ENCODE results near the gene CEACAM8.
"Not testable (repeated sequence)": the region's sequence is repeated elsewhere in the genome, so short reads cannot be mapped to it uniquely, and the experiment has no call there.

Gene CEACAM8

GRCh38 chr19:42542791-42543190, 51.9 kb downstream of the CEACAM8 start:
- DNase-seq: no peak

DNA sequence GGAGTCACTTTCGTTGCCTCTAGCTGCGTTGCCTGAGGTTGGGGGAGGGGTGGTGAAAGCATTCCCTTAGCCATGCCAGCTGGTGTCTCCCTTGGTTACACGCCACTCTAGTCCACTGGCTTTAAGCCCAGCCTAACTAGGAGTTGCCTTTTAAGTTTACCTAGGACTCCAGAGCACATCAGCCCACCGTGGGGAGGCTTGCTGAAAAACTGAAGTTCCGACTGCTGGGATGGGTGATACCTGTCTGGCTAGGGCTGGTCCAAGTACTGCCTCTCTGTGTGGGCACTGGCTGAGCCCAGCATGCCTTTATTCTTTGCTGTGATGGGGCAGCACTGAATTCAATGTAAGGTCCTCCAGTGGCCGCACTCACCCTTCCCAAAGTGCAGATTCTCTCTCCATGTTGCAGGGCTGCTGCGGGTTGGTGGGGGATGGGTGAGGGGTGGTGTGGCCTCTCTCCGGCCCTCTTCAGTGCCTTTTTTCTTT, 54.6 kb downstream of the CEACAM8 start:
- DNase-seq: no peak

DNA sequence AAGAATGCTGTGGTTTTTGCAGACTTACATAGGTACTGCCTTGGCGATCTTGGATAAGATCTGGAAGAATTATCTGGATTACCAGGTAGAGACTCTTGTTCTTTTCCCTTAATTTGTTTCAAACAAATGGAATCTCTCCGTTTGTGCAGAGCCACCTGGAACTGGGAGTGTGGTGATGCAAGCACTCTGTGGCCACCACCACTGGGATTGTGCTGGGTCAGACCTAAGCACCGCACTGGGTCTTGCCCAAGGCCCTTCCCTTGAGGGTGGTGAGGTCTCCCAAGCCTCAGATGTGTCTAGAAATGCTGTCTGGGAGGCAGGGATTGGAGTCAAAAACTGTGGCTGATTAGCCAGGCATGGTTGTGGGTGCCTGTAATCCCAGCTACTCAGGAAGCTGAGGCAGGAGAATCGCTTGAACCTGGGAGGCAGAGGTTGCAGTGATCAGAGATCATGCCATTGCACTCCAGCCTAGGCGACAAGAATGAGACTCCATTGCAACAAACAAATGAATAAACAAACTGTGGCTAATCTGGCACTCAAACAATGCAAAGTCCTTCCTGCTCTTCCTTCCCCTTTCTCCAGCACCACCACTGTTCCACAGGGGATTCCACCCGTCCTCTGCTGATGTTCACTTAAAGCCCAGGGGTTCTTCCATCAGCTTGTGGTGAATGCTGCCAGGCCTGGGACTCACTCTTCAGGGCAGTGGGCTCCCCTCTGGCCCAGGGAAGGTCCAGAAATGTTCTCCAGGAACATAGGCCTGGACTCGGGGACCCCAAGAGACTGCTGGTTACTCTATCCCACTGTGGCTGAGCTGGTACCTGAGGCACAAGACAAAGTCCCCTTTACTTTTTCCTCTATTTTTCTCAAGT, 55.6 kb downstream of the CEACAM8 start:
- DNase-seq: no peak

DNA sequence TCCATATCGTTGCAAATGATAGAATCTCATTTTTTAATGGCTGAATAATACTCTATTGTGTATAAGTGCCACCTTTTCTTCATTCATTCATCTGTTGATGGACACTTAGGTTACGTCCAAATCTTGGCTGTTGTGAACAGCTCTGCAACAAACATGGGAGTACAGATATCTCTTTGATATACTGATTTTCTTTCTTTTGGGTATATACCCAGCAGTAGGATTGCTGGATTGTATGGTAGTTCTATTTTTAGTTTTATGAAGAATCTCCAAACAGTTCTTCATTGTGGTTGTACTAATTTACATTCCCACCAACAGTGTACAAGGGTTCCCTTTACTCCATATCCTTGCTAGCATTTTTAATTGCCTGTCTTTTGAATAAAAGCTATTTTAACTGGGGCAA, 59.4 kb downstream of the CEACAM8 start:
- DNase-seq: not testable (repeated sequence)

DNA sequence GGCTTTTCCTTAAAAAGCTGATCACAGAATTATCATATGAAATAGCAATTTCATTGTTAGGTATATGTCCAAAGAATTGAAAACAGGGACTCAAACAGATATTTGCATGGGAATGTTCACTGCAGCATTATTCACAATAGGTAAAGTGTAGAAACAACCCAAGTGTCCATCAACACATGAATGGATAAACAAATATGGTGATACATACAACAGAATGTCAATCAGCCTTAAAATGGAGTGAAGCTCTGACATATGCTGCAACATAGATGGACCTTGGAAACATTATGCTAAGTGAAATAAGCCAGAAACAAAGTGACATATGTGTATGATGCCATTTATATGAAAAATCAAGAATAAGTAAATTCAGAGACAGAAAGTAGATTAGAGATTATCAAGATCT, 60.3 kb downstream of the CEACAM8 start:
- no peak for DNase-seq

GRCh38 chr19:42532891-42533290, 61.8 kb downstream of the CEACAM8 start:
- no peak for DNase-seq

GRCh38 chr19:42531313-42531712, 63.4 kb downstream of the CEACAM8 start:
- no peak for DNase-seq
